Measurements from ENCODE around the gene NAT14.
"Not testable (repeated sequence)": the region's sequence is repeated elsewhere in the genome, so short reads cannot be mapped to it uniquely, and the experiment has no call there.

DNA sequence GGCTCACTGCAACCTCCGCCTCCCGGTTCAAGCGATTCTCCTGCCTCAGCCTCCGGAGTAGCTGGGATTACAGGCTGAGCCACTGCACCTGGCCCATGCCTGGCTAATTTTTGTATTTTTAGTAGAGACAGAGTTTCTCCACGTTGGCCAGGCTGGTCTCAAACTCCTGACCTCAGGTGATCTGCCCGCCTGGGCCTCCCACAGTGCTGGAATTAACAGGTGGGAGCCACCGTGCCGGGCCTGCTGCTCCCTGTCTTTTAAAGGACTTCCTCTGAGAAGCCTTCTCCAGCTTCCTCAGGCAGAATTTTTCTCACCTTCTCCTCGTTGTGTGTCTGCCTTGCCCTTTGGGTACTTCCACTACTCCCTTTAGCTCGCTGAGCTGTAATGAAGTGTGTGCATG lies 11.8 kb downstream of the NAT14 start:
- TF ChIP-seq POLR2A, CTCF (IDR thresholded peaks at IDR 0.05): not testable (repeated sequence)

All from esophagus squamous epithelium (tissue), 4 donors.